Measurements from ENCODE around the gene RILPL2.
"Not testable (repeated sequence)": the region's sequence is repeated elsewhere in the genome, so short reads cannot be mapped to it uniquely, and the experiment has no call there.

Gene RILPL2

DNA sequence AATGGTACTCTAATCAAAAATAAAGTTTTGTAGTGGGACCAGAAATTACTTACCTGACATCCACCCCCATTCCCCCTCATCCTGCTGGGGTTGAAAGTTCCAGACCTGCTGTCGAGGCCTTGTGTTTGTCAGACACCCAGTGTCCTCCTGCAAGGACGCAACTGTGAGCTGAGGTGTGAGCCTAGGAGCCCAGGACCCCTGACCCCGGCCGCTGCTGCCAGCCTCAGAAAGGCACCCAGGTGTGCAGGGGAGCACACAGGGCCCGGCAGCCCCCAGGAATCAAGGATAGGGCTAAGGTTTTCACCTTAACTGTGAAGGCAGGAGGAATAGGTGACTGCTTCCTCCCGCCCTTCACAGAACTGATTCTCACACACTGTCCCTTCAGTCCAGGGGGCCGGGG, 27.9 kb downstream of the RILPL2 start:
- not testable (repeated sequence) for H3K4me2 ChIP-seq (ENCODE audit: low read length, poor library complexity, severe bottlenecking); H3K9me3 ChIP-seq (ENCODE audit: control insufficient read depth, low read length); H3K18ac ChIP-seq (ENCODE audit: low read depth in 1 of 2, low read length in 2 of 2); H2BK5ac ChIP-seq (ENCODE audit: low read depth, low read length, poor library complexity, severe bottlenecking); DNase-seq; H2BK12ac ChIP-seq (ENCODE audit: low read length in 2 of 2); H3K4me1 ChIP-seq (ENCODE audit: control insufficient read depth, insufficient read depth, low read depth, low read length); H3K9ac ChIP-seq (ENCODE audit: low read length); H2BK15ac ChIP-seq (ENCODE audit: low read depth, poor library complexity, severe bottlenecking); H3K4ac ChIP-seq (ENCODE audit: low read depth in 1 of 2, low read length in 2 of 2); H3K27me3 ChIP-seq (ENCODE audit: control insufficient read depth in 1 of 2, insufficient read depth in 1 of 2, low read length in 2 of 2); H3K23ac ChIP-seq (ENCODE audit: low read length in 2 of 2); H3K14ac ChIP-seq (ENCODE audit: low read length in 2 of 2); H2AK5ac ChIP-seq (ENCODE audit: low read length, severe bottlenecking); H4K8ac ChIP-seq (ENCODE audit: low read length); H2BK120ac ChIP-seq (ENCODE audit: low read depth, low read length); H3K4me3 ChIP-seq (ENCODE audit: insufficient read depth in 1 of 2, low read depth in 1 of 2, low read length in 2 of 2); H3K27ac ChIP-seq (ENCODE audit: low read length, poor library complexity, severe bottlenecking); H2AFZ ChIP-seq (ENCODE audit: low read depth, low read length); H4K91ac ChIP-seq (ENCODE audit: low read length)
- WGBS: 97% methylated on average over 4 of the region's 7 CpGs
- Histone ChIP-seq H3K36me3 (ENCODE audit: control insufficient read depth in 1 of 2, insufficient read depth in 2 of 2, low read depth in 1 of 2, low read length in 2 of 2) (peaks cover 58% of the 10 kb centered on the region in 2 experiments), H3K79me1 (replicated peaks; ENCODE audit: low read length, poor library complexity, severe bottlenecking) (peaks cover 16% of the 10 kb centered on the region)

DNA sequence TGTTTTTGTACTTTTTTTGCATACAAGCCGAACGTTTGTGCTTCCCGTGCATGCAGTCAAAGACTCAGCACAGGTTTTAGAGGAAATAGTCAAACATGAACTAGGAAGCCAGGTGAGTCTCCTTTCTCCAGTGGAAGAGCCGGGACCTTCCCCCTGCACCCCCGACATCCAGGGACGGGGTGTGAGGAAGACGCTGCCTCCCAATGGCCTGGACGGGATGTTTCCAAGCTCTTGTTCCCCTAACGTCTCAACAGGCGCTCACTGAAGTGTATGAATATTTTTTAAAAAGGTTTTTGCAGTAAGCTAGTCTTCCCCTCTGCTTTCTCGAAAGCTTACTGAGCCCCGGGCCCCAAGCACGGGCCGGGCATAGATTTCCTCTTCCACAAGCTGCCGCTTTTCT, 28.6 kb downstream of the RILPL2 start:
- H3K23ac ChIP-seq (ENCODE audit: low read length in 2 of 2): not testable (repeated sequence)

GRCh38 chr12:123407269-123407668, 29.2 kb downstream of the RILPL2 start:
- not testable (repeated sequence) for H3K23ac ChIP-seq (ENCODE audit: low read length in 2 of 2); H3K9me3 ChIP-seq (ENCODE audit: control insufficient read depth, low read length); H2BK120ac ChIP-seq (ENCODE audit: low read depth, low read length); H3K14ac ChIP-seq (ENCODE audit: low read length in 2 of 2); DNase-seq; H3K9ac ChIP-seq (ENCODE audit: low read length); H4K91ac ChIP-seq (ENCODE audit: low read length); H2BK5ac ChIP-seq (ENCODE audit: low read depth, low read length, poor library complexity, severe bottlenecking); H3K4ac ChIP-seq (ENCODE audit: low read depth in 1 of 2, low read length in 2 of 2); H3K4me2 ChIP-seq (ENCODE audit: low read length, poor library complexity, severe bottlenecking); H2BK15ac ChIP-seq (ENCODE audit: low read depth, poor library complexity, severe bottlenecking); H3K27me3 ChIP-seq (ENCODE audit: control insufficient read depth in 1 of 2, insufficient read depth in 1 of 2, low read length in 2 of 2); H3K4me1 ChIP-seq (ENCODE audit: control insufficient read depth, insufficient read depth, low read depth, low read length); H2AK5ac ChIP-seq (ENCODE audit: low read length, severe bottlenecking); H4K8ac ChIP-seq (ENCODE audit: low read length); H3K27ac ChIP-seq (ENCODE audit: low read length, poor library complexity, severe bottlenecking); H2BK12ac ChIP-seq (ENCODE audit: low read length in 2 of 2); H2AFZ ChIP-seq (ENCODE audit: low read depth, low read length); H3K4me3 ChIP-seq (ENCODE audit: insufficient read depth in 1 of 2, low read depth in 1 of 2, low read length in 2 of 2); H3K18ac ChIP-seq (ENCODE audit: low read depth in 1 of 2, low read length in 2 of 2)
- Histone ChIP-seq H3K36me3 (ENCODE audit: control insufficient read depth in 1 of 2, insufficient read depth in 2 of 2, low read depth in 1 of 2, low read length in 2 of 2) (peaks cover 71 to 72% of the 10 kb centered on the region in 2 experiments), H3K79me1 (replicated peaks; ENCODE audit: low read length, poor library complexity, severe bottlenecking) (peaks cover 21% of the 10 kb centered on the region)
- WGBS: 87% methylated on average over 7 of the region's 15 CpGs

More for the DNA sequence above, 28.6 kb downstream of the RILPL2 start:
- WGBS: 87% methylated on average over 10 of the region's 15 CpGs
- not testable (repeated sequence) for H3K4ac ChIP-seq (ENCODE audit: low read depth in 1 of 2, low read length in 2 of 2); H2BK15ac ChIP-seq (ENCODE audit: low read depth, poor library complexity, severe bottlenecking); H3K27ac ChIP-seq (ENCODE audit: low read length, poor library complexity, severe bottlenecking); H3K4me1 ChIP-seq (ENCODE audit: control insufficient read depth, insufficient read depth, low read depth, low read length); H2AFZ ChIP-seq (ENCODE audit: low read depth, low read length); H3K9ac ChIP-seq (ENCODE audit: low read length); H2AK5ac ChIP-seq (ENCODE audit: low read length, severe bottlenecking); H4K8ac ChIP-seq (ENCODE audit: low read length); H3K27me3 ChIP-seq (ENCODE audit: control insufficient read depth in 1 of 2, insufficient read depth in 1 of 2, low read length in 2 of 2); H3K9me3 ChIP-seq (ENCODE audit: control insufficient read depth, low read length); H2BK12ac ChIP-seq (ENCODE audit: low read length in 2 of 2); H3K18ac ChIP-seq (ENCODE audit: low read depth in 1 of 2, low read length in 2 of 2); DNase-seq; H2BK5ac ChIP-seq (ENCODE audit: low read depth, low read length, poor library complexity, severe bottlenecking); H3K4me3 ChIP-seq (ENCODE audit: insufficient read depth in 1 of 2, low read depth in 1 of 2, low read length in 2 of 2); H3K4me2 ChIP-seq (ENCODE audit: low read length, poor library complexity, severe bottlenecking); H3K14ac ChIP-seq (ENCODE audit: low read length in 2 of 2); H2BK120ac ChIP-seq (ENCODE audit: low read depth, low read length); H4K91ac ChIP-seq (ENCODE audit: low read length)
- H3K79me1 ChIP-seq (replicated peaks; ENCODE audit: low read length, poor library complexity, severe bottlenecking): peaks cover 21% of the 10 kb centered on the region
- H3K36me3 ChIP-seq (ENCODE audit: control insufficient read depth in 1 of 2, insufficient read depth in 2 of 2, low read depth in 1 of 2, low read length in 2 of 2): peaks cover 65% of the 10 kb centered on the region in 2 experiments

- no peak overlapping the region for H3K9ac ChIP-seq (ENCODE audit: low read length)
- no peak overlapping the region for H2BK12ac ChIP-seq (ENCODE audit: low read length in 2 of 2)
- no peak overlapping the region for H4K91ac ChIP-seq (ENCODE audit: low read length)
- H3K4ac ChIP-seq (ENCODE audit: low read depth in 1 of 2, low read length in 2 of 2): no peak overlapping the region
- peaks cover 73 to 74% of the 10 kb centered on the region in 2 experiments for H3K36me3 ChIP-seq (ENCODE audit: control insufficient read depth in 1 of 2, insufficient read depth in 2 of 2, low read depth in 1 of 2, low read length in 2 of 2)
- H3K79me1 ChIP-seq (replicated peaks; ENCODE audit: low read length, poor library complexity, severe bottlenecking): peaks cover 21% of the 10 kb centered on the region
- no peak overlapping the region for H3K4me2 ChIP-seq (ENCODE audit: low read length, poor library complexity, severe bottlenecking)
- H3K4me1 ChIP-seq (ENCODE audit: control insufficient read depth, insufficient read depth, low read depth, low read length): peaks cover 4% of the 10 kb centered on the region
- no peaks in the 10 kb centered on the region for H3K27me3 ChIP-seq (ENCODE audit: control insufficient read depth in 1 of 2, insufficient read depth in 1 of 2, low read length in 2 of 2)
- 97% methylated on average over 8 of the region's 9 CpGs for WGBS
- no peaks in the 10 kb centered on the region for H3K9me3 ChIP-seq (ENCODE audit: control insufficient read depth, low read length)
- H2BK15ac ChIP-seq (ENCODE audit: low read depth, poor library complexity, severe bottlenecking): no peak overlapping the region
- no peak overlapping the region for H2BK5ac ChIP-seq (ENCODE audit: low read depth, low read length, poor library complexity, severe bottlenecking)
- H3K23ac ChIP-seq (ENCODE audit: low read length in 2 of 2): no peak overlapping the region
- no peak overlapping the region for H3K18ac ChIP-seq (ENCODE audit: low read depth in 1 of 2, low read length in 2 of 2)
- no peak overlapping the region for H2AK5ac ChIP-seq (ENCODE audit: low read length, severe bottlenecking)
- H4K8ac ChIP-seq (ENCODE audit: low read length): no peak overlapping the region
- no peak overlapping the region for H3K14ac ChIP-seq (ENCODE audit: low read length in 2 of 2)
- H2AFZ ChIP-seq (ENCODE audit: low read depth, low read length): no peak overlapping the region
- H2BK120ac ChIP-seq (ENCODE audit: low read depth, low read length): no peak overlapping the region
- no peak overlapping the region for H3K27ac ChIP-seq (ENCODE audit: low read length, poor library complexity, severe bottlenecking)
- no peak overlapping the region for H3K4me3 ChIP-seq (ENCODE audit: insufficient read depth in 1 of 2, low read depth in 1 of 2, low read length in 2 of 2)
- DNase-seq: no peak
These were observed 31.9 kb downstream of the RILPL2 start for GRCh38 chr12:123404581-123404980.
